GM23338 (cell line): Measurements from ENCODE around the gene PLPP4.

ENCODE experiments used
- CREB1 ChIP-seq: fragments of 250-450 bp; sonication (Bioruptor Pico); IDR thresholded peaks from 2 replicates; pipeline ENCODE4 v1.5.0; 2020; ENCODE audit warnings: low read depth, mild to moderate bottlenecking, moderate library complexity
- EZH2 ChIP-seq: fragments of 200-600 bp; sonication (generic); IDR thresholded peaks from one replicate; pipeline ENCODE4 v1.8.0; 2017; ENCODE audit warnings: antibody characterized with exemption, mild to moderate bottlenecking, low read depth; ENCODE audit not compliant: unreplicated experiment
- JUNB ChIP-seq: IDR thresholded peaks from one replicate; pipeline ENCODE4 v1.6.1; 2016; ENCODE audit warnings: antibody characterized with exemption; ENCODE audit not compliant: unreplicated experiment
- POLR2AphosphoS5 ChIP-seq: IDR thresholded peaks from 2 replicates; pipeline ENCODE4 v1.6.1; 2016; ENCODE audit warnings: antibody characterized with exemption, low read depth
- TF ChIP-seq, protein P1 (sequence below), 2 experiments: fragments of 200-600 bp in 1 of 2; sonication (generic) in 1 of 2; conservative IDR thresholded peaks; 2 replicates each; pipeline versions ENCODE4 v1.5.1 to v1.6.1; 2016 to 2017; ENCODE audit warnings: antibody characterized with exemption in 2 of 2, low read depth in 2 of 2, mild to moderate bottlenecking in 2 of 2, moderate library complexity in 1 of 2
- TF ChIP-seq, protein P2 (sequence below): IDR thresholded peaks from 2 replicates; pipeline ENCODE4 v1.6.1; 2016; ENCODE audit warnings: antibody characterized with exemption
- TF ChIP-seq, protein P3 (sequence below): IDR thresholded peaks from one replicate; pipeline ENCODE4 v1.6.1; 2018; ENCODE audit warnings: antibody characterized with exemption; ENCODE audit not compliant: unreplicated experiment

DNA sequence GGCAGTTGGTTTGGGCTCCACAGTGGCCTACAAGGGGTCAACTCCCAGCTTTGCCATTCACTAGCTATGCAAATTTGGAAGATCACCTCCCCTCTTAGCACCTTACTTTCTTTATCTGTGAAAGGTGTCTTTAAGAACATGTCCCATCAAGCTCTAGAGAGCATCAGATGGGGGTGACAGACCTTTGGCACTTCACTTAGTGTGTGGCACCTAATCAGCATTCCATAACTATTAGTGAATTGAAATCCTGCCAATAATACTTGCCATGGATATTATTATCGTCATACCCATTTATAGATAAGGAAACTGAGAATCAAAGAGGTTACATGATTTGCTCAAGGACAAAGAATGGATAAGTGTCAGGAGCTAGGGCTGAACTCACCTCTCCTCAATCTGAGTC lies 51.9 kb downstream of the PLPP4 start:
- TF ChIP-seq, protein P1, sequence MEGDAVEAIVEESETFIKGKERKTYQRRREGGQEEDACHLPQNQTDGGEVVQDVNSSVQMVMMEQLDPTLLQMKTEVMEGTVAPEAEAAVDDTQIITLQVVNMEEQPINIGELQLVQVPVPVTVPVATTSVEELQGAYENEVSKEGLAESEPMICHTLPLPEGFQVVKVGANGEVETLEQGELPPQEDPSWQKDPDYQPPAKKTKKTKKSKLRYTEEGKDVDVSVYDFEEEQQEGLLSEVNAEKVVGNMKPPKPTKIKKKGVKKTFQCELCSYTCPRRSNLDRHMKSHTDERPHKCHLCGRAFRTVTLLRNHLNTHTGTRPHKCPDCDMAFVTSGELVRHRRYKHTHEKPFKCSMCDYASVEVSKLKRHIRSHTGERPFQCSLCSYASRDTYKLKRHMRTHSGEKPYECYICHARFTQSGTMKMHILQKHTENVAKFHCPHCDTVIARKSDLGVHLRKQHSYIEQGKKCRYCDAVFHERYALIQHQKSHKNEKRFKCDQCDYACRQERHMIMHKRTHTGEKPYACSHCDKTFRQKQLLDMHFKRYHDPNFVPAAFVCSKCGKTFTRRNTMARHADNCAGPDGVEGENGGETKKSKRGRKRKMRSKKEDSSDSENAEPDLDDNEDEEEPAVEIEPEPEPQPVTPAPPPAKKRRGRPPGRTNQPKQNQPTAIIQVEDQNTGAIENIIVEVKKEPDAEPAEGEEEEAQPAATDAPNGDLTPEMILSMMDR (conservative IDR thresholded peaks at IDR 0.05; ENCODE audit: low read depth in 2 of 2) = no peak
- no peak for TF ChIP-seq EZH2
- TF ChIP-seq POLR2AphosphoS5 = no peak
- TF ChIP-seq JUNB = no peak
- TF ChIP-seq, protein P2, sequence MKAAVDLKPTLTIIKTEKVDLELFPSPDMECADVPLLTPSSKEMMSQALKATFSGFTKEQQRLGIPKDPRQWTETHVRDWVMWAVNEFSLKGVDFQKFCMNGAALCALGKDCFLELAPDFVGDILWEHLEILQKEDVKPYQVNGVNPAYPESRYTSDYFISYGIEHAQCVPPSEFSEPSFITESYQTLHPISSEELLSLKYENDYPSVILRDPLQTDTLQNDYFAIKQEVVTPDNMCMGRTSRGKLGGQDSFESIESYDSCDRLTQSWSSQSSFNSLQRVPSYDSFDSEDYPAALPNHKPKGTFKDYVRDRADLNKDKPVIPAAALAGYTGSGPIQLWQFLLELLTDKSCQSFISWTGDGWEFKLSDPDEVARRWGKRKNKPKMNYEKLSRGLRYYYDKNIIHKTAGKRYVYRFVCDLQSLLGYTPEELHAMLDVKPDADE = no peak
- no peak for TF ChIP-seq CREB1
- TF ChIP-seq, protein P3, sequence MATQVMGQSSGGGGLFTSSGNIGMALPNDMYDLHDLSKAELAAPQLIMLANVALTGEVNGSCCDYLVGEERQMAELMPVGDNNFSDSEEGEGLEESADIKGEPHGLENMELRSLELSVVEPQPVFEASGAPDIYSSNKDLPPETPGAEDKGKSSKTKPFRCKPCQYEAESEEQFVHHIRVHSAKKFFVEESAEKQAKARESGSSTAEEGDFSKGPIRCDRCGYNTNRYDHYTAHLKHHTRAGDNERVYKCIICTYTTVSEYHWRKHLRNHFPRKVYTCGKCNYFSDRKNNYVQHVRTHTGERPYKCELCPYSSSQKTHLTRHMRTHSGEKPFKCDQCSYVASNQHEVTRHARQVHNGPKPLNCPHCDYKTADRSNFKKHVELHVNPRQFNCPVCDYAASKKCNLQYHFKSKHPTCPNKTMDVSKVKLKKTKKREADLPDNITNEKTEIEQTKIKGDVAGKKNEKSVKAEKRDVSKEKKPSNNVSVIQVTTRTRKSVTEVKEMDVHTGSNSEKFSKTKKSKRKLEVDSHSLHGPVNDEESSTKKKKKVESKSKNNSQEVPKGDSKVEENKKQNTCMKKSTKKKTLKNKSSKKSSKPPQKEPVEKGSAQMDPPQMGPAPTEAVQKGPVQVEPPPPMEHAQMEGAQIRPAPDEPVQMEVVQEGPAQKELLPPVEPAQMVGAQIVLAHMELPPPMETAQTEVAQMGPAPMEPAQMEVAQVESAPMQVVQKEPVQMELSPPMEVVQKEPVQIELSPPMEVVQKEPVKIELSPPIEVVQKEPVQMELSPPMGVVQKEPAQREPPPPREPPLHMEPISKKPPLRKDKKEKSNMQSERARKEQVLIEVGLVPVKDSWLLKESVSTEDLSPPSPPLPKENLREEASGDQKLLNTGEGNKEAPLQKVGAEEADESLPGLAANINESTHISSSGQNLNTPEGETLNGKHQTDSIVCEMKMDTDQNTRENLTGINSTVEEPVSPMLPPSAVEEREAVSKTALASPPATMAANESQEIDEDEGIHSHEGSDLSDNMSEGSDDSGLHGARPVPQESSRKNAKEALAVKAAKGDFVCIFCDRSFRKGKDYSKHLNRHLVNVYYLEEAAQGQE = no peak
